Mammary epithelial cell (primary cell): ENCODE results near the gene RPL32.

ENCODE experiments used
- CTCF ChIP-seq, 2 donors: IDR thresholded peaks in 1 of 2; conservative IDR thresholded peaks in 1 of 2; 2 replicates each; pipeline ENCODE4 v1.5.1; 2011 to 2012; ENCODE audit warnings: inconsistent platforms in 2 of 2, low read length in 2 of 2, mild to moderate bottlenecking in 2 of 2, control low read depth in 1 of 2, low read depth in 1 of 2; ENCODE audit not compliant: insufficient read depth in 1 of 2; ENCODE audit errors: extremely low read depth in 1 of 2
- EZH2 ChIP-seq: IDR thresholded peaks from 2 replicates; pipeline ENCODE4 v1.6.1; 2012; ENCODE audit warnings: low read length, inconsistent platforms, borderline replicate concordance

DNA sequence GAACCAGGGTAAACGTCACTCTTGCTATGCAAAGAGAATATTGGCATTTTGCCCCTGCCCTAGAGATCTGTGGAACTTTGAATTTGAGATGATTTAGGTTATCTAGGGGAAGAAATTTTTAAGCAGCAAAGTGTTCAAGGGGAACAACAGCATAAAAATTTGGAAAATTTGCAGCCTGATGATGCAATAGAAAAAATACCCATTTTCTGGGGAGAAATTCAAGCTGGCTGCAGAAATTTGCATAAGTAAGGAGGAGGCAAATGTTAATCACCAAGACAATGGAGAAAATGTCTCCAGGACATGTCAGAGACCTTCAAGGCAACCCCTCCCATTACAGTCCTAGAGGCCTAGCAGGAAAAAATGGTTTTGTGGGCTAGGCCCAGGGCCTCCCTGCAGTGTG lies 4.4 kb upstream of the RPL32 start:
- TF ChIP-seq CTCF (conservative IDR thresholded peaks at IDR 0.05 in 1 of 2, IDR thresholded peaks at IDR 0.05 in 1 of 2; ENCODE audit: extremely low read depth in 1 of 2, insufficient read depth in 1 of 2, low read depth in 1 of 2, low read length in 2 of 2) (no peak), EZH2 (no peak)
